Measurements from ENCODE around the gene CCL24. TPM values are rescaled to one million over a fixed set of nuclear protein-coding genes. Genes with fewer than 3 reads are reported as not detected.

CCL24 gene
- not detected in 5 replicates for total RNA-seq (2022; extraction: Qiagen RNA extraction)

GRCh38 chr7:75813781-75814236, at the start of gene CCL24:
TSS of gene CCL24 (minus strand) at chr7:75813806. CDS start at chr7:75813715, 91 bp downstream.

GRCh38 chr7:75772081-75773077, 41.2 kb downstream of the CCL24 start, which contains the start of gene CCL26:
TSS of gene CCL26 (minus strand) at chr7:75772211. CDS start at chr7:75772176, 35 bp downstream.

Other genes with a start within 250 kb of the CCL24 start
- gene HIP1, start 74.9 kb downstream of the CCL24 start, total RNA-seq (2022; extraction: Qiagen RNA extraction) = 20.0 to 30.9 TPM (median 30.0 TPM) in 5 replicates
- 6.7 to 11.1 TPM (median 7.7 TPM) in 5 replicates for gene CCL26, start 41.6 kb downstream of the CCL24 start, total RNA-seq (2022; extraction: Qiagen RNA extraction)
- 73.7 to 95.1 TPM (median 91.9 TPM) in 5 replicates for gene RHBDD2, start 65.2 kb upstream of the CCL24 start, total RNA-seq (2022; extraction: Qiagen RNA extraction)
- gene POR, start 101.3 kb upstream of the CCL24 start, total RNA-seq (2022; extraction: Qiagen RNA extraction) = 101 to 167 TPM (median 157 TPM) in 5 replicates
- 37.7 to 48.3 TPM (median 45.4 TPM) in 5 replicates for gene TMEM120A, start 180.8 kb upstream of the CCL24 start, total RNA-seq (2022; extraction: Qiagen RNA extraction)
- gene STYXL1, start 234.2 kb upstream of the CCL24 start, total RNA-seq (2022; extraction: Qiagen RNA extraction) = 43.8 to 50.8 TPM (median 47.0 TPM) in 5 replicates
- 337 to 442 TPM (median 409 TPM) in 5 replicates for gene MDH2, start 234.3 kb upstream of the CCL24 start, total RNA-seq (2022; extraction: Qiagen RNA extraction)